ENCODE measurements around the gene ATG4B. TPM values are rescaled to one million over a fixed set of nuclear protein-coding genes. Genes with fewer than 3 reads are reported as not detected.

ATG4B gene
- total and polyA plus RNA-seq, 2 donors (not counting 3 experiments of a cell fraction or from before 2014, with no cell fraction given): 83.6 to 113 TPM

GRCh38 chr2:241680044-241680443, 42.6 kb downstream of the ATG4B start:
- dilution Hi-C loops (cut with MboI; ENCODE audit: extremely low pct_ligation_motif_present, low sequenced_read_pairs): no loop called here

More at GRCh38 chr2:241680044-241680443, 42.6 kb downstream of the ATG4B start:
- no peak overlapping the region for H3K4me2 ChIP-seq (ENCODE audit: insufficient read depth, low read length)
- intact Hi-C loops (cut with micrococcal nuclease): no loop called here
- no peak overlapping the region for H3K9ac ChIP-seq (replicated peaks; ENCODE audit: extremely low read depth, insufficient read depth, low read length)
- peaks cover 19% of the 10 kb centered on the region for H3K79me2 ChIP-seq (ENCODE audit: control insufficient read depth, insufficient read depth, low read length)
- H3K4me3 ChIP-seq (replicated peaks in 1 of 3; ENCODE audit: insufficient read depth in 1 of 3, low read depth in 1 of 3, low read length in 3 of 3): no peak overlapping the region
- no TSS peak for BruUV-seq (replicated peaks)
- peaks cover 11% of the 10 kb centered on the region for H3K4me1 ChIP-seq (ENCODE audit: control insufficient read depth, extremely low read depth, insufficient read depth, low read length)
- no peaks in the 10 kb centered on the region for H3K9me1 ChIP-seq (replicated peaks; ENCODE audit: control insufficient read depth, extremely low read depth, insufficient read depth, low read length)
- FAIRE-seq (no peak), DNase-seq (ENCODE audit: low read depth, low spot score) (no peak)
- TF ChIP-seq CTCF (IDR thresholded peaks at IDR 0.05; ENCODE audit: extremely low read depth in 1 of 2, insufficient read depth in 1 of 2, low read depth in 1 of 2, low read length in 2 of 2) (no peak), JUN (IDR thresholded peaks at IDR 0.05; ENCODE audit: borderline replicate concordance, insufficient read depth, insufficient read length, low read depth) (no peak), GATA2 (IDR thresholded peaks at IDR 0.05; ENCODE audit: insufficient read depth, insufficient read length, low read depth, low read length) (no peak), POLR2A (IDR thresholded peaks at IDR 0.05; ENCODE audit: low read depth, low read length) (no peak), MYC (IDR thresholded peaks at IDR 0.05; ENCODE audit: low read depth, low read length) (no peak), FOS (IDR thresholded peaks at IDR 0.05; ENCODE audit: borderline replicate concordance, insufficient read depth, low read length) (no peak), POLR2AphosphoS5 (IDR thresholded peaks at IDR 0.05; ENCODE audit: insufficient read depth, low read depth, low read length) (no peak), MAX (IDR thresholded peaks at IDR 0.05; ENCODE audit: insufficient read depth, insufficient read length) (no peak), EZH2 (IDR thresholded peaks at IDR 0.05; ENCODE audit: borderline replicate concordance, low read depth, low read length, severe bottlenecking) (no peak)
- CTCF ChIA-PET: interaction anchor here (1.6 to 2.2 kb wide), 2 partner anchors 14 to 21 kb away, joined by 5 to 8 read pairs; no protein-coding TSS in a partner anchor
- no peak overlapping the region for H3K27ac ChIP-seq (ENCODE audit: insufficient read depth, low read depth, low read length)
- no peaks in the 10 kb centered on the region for H3K9me3 ChIP-seq (replicated peaks; ENCODE audit: control insufficient read depth, insufficient read depth, low read length)
- no peaks in the 10 kb centered on the region for H4K20me1 ChIP-seq (replicated peaks; ENCODE audit: control insufficient read depth, extremely low read depth, insufficient read depth, low read length)
- POLR2A ChIA-PET: no interaction called here
- no peaks in the 10 kb centered on the region for H3K27me3 ChIP-seq (ENCODE audit: control insufficient read depth in 2 of 2, insufficient read depth in 2 of 2, low read length in 2 of 2)
- no peak overlapping the region for H2AFZ ChIP-seq (ENCODE audit: low read depth, low read length)
- H3K36me3 ChIP-seq (ENCODE audit: control insufficient read depth in 2 of 2, extremely low read depth in 1 of 2, insufficient read depth in 2 of 2, low read length in 2 of 2): peaks cover 6 to 26% of the 10 kb centered on the region in 2 experiments
